Gastrocnemius medialis (tissue), 4 donors: Measurements from ENCODE around the gene BCAN.

Source experiments
- CTCF ChIP-seq, 5 experiments: fragments of 450-650 bp in 3 of 5; fragments of 200-600 bp in 2 of 5; sonication (generic) in 2 of 5; IDR thresholded peaks in 4 of 5; conservative IDR thresholded peaks in 1 of 5; 1 replicate in 4 of 5; 2 replicates in 1 of 5; pipeline ENCODE4 v1.5.1; 2016 to 2019; ENCODE audit warnings: antibody characterized with exemption in 5 of 5, mild to moderate bottlenecking in 3 of 5, moderate library complexity in 3 of 5
- POLR2A ChIP-seq, 2 donors: fragments of 450-650 bp; IDR thresholded peaks; one replicate each; pipeline ENCODE4 v1.6.1; 2017; ENCODE audit warnings: antibody characterized with exemption in 2 of 2, mild to moderate bottlenecking in 2 of 2, moderate library complexity in 2 of 2

- TF ChIP-seq CTCF (IDR thresholded peaks at IDR 0.05 in 4 of 5, conservative IDR thresholded peaks at IDR 0.05 in 1 of 5): no peak
- TF ChIP-seq POLR2A (IDR thresholded peaks at IDR 0.05): no peak
Measured at GRCh38 chr1:156697481-156697880, 55.6 kb downstream of the BCAN start.
